ENCODE measurements around the gene AUNIP.

AUNIP gene

GRCh38 chr1:25804244-25804963 lies 54.9 kb downstream of the AUNIP start:
- H3K4me1 ChIP-seq (ENCODE audit: control insufficient read depth, insufficient read depth, low read length) = peaks cover 50% of the 10 kb centered on the region
- H3K9me3 ChIP-seq (ENCODE audit: control insufficient read depth, low read length) = no peaks in the 10 kb centered on the region
- no peak overlapping the region for H3K4me3 ChIP-seq (ENCODE audit: low read length)
- DNase-seq (ENCODE audit: low read depth) = no peak
- peak overlapping the region; percentile 10 for H3K9ac ChIP-seq (ENCODE audit: low read length)
- peaks cover 15% of the 10 kb centered on the region for H3K36me3 ChIP-seq (ENCODE audit: control insufficient read depth, insufficient read depth, low read length, severe bottlenecking)
- no peaks in the 10 kb centered on the region for H3K27me3 ChIP-seq (replicated peaks; ENCODE audit: control insufficient read depth, insufficient read depth, low read length)

DNA sequence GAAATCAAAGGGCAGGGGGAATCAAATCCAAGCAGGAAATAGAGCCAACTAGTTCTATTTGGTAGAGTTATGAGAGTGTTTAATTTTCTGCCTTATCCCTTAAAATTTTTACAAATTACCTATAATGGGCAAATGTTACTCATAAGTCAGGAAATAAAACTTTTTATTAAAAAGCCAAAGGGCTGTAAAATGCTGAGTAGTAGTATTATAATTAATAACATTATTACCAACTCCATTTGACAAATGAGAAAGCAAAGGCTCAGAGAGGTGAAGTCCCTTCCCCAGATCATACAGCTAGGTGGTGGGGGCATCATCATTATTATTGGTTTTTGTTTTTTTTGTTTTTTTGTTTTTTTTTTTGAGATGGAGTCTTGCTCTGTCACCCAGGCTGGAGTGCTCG lies 55.9 kb downstream of the AUNIP start:
- Histone ChIP-seq H3K9me3 (ENCODE audit: control insufficient read depth, low read length) (no peaks in the 10 kb centered on the region), H3K4me1 (ENCODE audit: control insufficient read depth, insufficient read depth, low read length) (peaks cover 50% of the 10 kb centered on the region), H3K4me3 (ENCODE audit: low read length) (no peak overlapping the region), H3K36me3 (ENCODE audit: control insufficient read depth, insufficient read depth, low read length, severe bottlenecking) (peaks cover 4% of the 10 kb centered on the region), H3K27me3 (replicated peaks; ENCODE audit: control insufficient read depth, insufficient read depth, low read length) (no peaks in the 10 kb centered on the region), H3K9ac (ENCODE audit: low read length) (no peak overlapping the region)
- no peak for DNase-seq (ENCODE audit: low read depth)

GRCh38 chr1:25802915-25803314 lies 56.3 kb downstream of the AUNIP start:
- no peak overlapping the region for H3K4me3 ChIP-seq (ENCODE audit: low read length)
- no peaks in the 10 kb centered on the region for H3K9me3 ChIP-seq (ENCODE audit: control insufficient read depth, low read length)
- H3K9ac ChIP-seq (ENCODE audit: low read length) = no peak overlapping the region
- DNase-seq (ENCODE audit: low read depth) = no peak
- H3K27me3 ChIP-seq (replicated peaks; ENCODE audit: control insufficient read depth, insufficient read depth, low read length) = no peaks in the 10 kb centered on the region
- peaks cover 50% of the 10 kb centered on the region for H3K4me1 ChIP-seq (ENCODE audit: control insufficient read depth, insufficient read depth, low read length)
- H3K36me3 ChIP-seq (ENCODE audit: control insufficient read depth, insufficient read depth, low read length, severe bottlenecking) = peaks cover 4% of the 10 kb centered on the region

- no peaks in the 10 kb centered on the region for H3K9me3 ChIP-seq (ENCODE audit: control insufficient read depth, low read length)
- H3K27me3 ChIP-seq (replicated peaks; ENCODE audit: control insufficient read depth, insufficient read depth, low read length) = no peaks in the 10 kb centered on the region
- H3K9ac ChIP-seq (ENCODE audit: low read length) = peak overlapping the region; percentile 87
- peak; percentile 24 for DNase-seq (ENCODE audit: low read depth)
- H3K4me3 ChIP-seq (ENCODE audit: low read length) = peak overlapping the region; percentile 88
- peaks cover 35% of the 10 kb centered on the region for H3K4me1 ChIP-seq (ENCODE audit: control insufficient read depth, insufficient read depth, low read length)
- no peaks in the 10 kb centered on the region for H3K36me3 ChIP-seq (ENCODE audit: control insufficient read depth, insufficient read depth, low read length, severe bottlenecking)
Observed at GRCh38 chr1:25800703-25801377, 58.4 kb downstream of the AUNIP start.

DNA sequence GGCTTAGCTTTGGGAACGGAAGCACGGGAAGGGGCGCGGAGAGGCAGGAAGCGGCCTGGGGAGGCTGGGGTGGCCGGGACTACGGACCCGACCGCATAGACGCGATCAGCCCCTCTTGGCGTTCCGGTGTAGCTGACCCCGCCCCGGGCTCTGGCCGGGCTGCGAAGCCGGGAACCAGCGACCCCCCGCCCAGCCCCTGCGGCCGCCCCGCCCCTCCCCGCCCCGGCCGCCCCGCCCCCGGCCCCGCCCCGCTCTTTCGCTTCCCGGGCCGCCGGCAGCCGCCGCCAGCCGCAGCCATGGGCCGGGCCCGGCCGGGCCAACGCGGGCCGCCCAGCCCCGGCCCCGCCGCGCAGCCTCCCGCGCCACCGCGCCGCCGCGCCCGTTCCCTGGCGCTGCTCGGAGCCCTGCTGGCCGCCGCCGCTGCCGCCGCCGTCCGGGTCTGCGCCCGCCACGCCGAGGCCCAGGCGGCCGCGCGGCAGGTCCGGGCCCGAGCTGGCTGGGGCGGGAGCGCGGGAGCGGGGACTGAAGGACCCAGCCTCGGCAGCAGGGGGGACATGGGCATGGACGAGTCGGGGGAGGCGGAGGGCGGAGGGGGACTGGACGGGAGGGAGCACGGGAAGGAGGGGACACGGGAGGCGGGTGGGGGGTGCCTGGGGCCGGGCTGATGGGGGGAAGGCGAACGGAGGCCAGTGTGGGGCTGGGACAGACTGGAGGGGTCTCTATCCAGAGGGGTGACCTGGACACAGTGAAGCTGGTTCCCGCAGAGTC lies 59.1 kb downstream of the AUNIP start, which contains the start of gene SELENON:
Gene SELENON, plus strand, starts transcription at position 259 of the 768 bp plus-strand sequence. Its CDS starts 38 bp downstream, at position 297.
- Histone ChIP-seq H3K9ac (ENCODE audit: low read length) (peak within 1 kb of the TSS; percentile 87), H3K27me3 (replicated peaks; ENCODE audit: control insufficient read depth, insufficient read depth, low read length) (no peaks in the 10 kb centered on the region), H3K4me3 (ENCODE audit: low read length) (peak within 1 kb of the TSS; percentile 88), H3K4me1 (ENCODE audit: control insufficient read depth, insufficient read depth, low read length) (peaks cover 28% of the 10 kb centered on the region), H3K36me3 (ENCODE audit: control insufficient read depth, insufficient read depth, low read length, severe bottlenecking) (no peaks in the 10 kb centered on the region), H3K9me3 (ENCODE audit: control insufficient read depth, low read length) (no peaks in the 10 kb centered on the region)
- peak; percentile 75 for DNase-seq (ENCODE audit: low read depth)

DNA sequence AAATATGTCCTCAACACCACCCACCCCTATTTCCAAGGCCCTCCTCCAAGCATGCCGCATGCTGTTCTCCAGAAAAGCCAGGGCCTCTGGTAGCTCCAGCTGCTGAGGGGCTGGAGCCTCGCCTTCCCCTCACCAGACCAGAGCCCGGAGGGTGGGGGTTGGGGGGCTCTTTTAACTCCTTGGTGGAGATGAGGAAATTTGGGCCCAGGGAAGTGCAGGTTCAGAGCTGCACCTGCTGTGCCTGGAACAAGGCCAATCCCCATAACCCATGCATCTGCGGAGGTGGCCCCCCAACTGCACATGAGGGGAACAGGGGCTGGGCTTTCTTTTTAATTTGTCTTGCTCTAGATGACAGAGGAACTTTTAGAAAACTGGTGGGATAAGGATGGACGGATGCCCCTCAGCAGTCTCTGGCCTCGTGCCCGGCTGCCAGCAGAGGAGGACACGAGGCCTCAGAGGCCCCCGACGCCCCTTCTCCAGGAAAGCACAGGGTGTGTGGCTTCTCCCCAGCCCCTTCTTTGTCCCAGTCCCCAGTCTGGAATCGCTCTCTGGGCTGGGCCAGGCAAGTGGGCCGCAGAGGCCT lies 59.8 kb downstream of the AUNIP start:
- H3K36me3 ChIP-seq (ENCODE audit: control insufficient read depth, insufficient read depth, low read length, severe bottlenecking) = no peaks in the 10 kb centered on the region
- H3K4me3 ChIP-seq (ENCODE audit: low read length) = peak overlapping the region; percentile 78
- H3K27me3 ChIP-seq (replicated peaks; ENCODE audit: control insufficient read depth, insufficient read depth, low read length) = no peaks in the 10 kb centered on the region
- no peaks in the 10 kb centered on the region for H3K9me3 ChIP-seq (ENCODE audit: control insufficient read depth, low read length)
- H3K4me1 ChIP-seq (ENCODE audit: control insufficient read depth, insufficient read depth, low read length) = peaks cover 25% of the 10 kb centered on the region
- peak overlapping the region; percentile 85 for H3K9ac ChIP-seq (ENCODE audit: low read length)
- no peak for DNase-seq (ENCODE audit: low read depth)

DNA sequence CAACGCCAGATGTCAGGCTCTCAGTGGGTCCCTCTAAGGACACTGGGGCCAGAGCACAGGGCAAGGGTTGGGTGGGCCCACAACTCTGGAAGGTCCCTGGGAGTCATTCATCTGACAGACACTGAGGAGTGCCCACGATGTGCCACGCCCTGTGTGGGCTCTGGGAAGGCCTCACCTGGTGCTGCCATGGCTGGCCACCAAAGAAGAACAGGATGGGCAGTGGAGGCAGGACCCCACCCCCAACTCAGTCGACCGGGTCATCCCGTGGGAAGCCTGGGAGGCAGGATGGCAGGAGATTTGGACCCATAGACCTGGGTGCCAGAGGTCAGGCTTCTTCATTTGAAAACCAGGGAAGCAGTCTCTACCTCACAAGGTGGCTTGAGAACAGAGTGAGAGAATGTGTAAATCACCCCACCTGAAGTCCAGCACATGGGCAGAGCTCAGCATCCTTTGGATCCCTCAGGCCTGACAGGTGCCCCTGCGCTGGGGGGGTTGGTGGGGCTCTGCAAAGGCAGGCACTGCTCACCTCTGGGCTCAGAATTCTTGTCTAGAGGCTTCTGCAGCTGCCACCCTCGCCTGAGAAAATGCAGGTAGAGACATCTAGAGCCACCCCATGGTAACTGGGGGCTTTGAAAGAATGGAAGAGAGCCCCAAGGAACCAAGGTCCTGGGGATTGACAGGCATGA lies 60.4 kb downstream of the AUNIP start:
- DNase-seq (ENCODE audit: low read depth) = no peak
- no peak overlapping the region for H3K9ac ChIP-seq (ENCODE audit: low read length)
- H3K9me3 ChIP-seq (ENCODE audit: control insufficient read depth, low read length) = no peaks in the 10 kb centered on the region

DNA sequence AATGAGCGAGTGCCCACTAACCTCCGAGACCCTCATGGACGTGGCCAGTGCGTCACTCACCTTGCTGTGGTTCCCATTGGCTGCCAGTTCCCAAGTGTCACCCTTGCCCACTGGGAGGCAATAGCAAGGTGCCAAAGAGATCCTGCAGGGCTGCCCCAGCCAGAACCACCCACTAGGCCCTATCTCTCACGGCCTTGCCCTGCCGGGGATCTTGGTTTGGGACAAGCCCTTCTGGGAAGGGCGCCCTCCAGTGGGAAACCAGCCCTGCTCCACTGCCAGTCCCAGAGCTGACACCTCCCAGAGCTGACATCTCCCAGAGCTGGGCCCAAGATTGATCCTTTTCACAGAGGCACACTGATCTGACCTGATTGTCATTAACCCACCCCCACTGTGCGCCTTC lies 61.3 kb downstream of the AUNIP start:
- Histone ChIP-seq H3K9ac (ENCODE audit: low read length) (no peak overlapping the region), H3K9me3 (ENCODE audit: control insufficient read depth, low read length) (no peaks in the 10 kb centered on the region), H3K27me3 (replicated peaks; ENCODE audit: control insufficient read depth, insufficient read depth, low read length) (no peaks in the 10 kb centered on the region), H3K4me3 (ENCODE audit: low read length) (no peak overlapping the region), H3K36me3 (ENCODE audit: control insufficient read depth, insufficient read depth, low read length, severe bottlenecking) (no peaks in the 10 kb centered on the region), H3K4me1 (ENCODE audit: control insufficient read depth, insufficient read depth, low read length) (peaks cover 24% of the 10 kb centered on the region)
- DNase-seq (ENCODE audit: low read depth) = no peak

More for the DNA sequence above, 60.4 kb downstream of the AUNIP start:
- Histone ChIP-seq H3K4me1 (ENCODE audit: control insufficient read depth, insufficient read depth, low read length) (peaks cover 26% of the 10 kb centered on the region), H3K27me3 (replicated peaks; ENCODE audit: control insufficient read depth, insufficient read depth, low read length) (no peaks in the 10 kb centered on the region), H3K36me3 (ENCODE audit: control insufficient read depth, insufficient read depth, low read length, severe bottlenecking) (no peaks in the 10 kb centered on the region), H3K4me3 (ENCODE audit: low read length) (no peak overlapping the region)

- H3K27me3 ChIP-seq (replicated peaks; ENCODE audit: control insufficient read depth, insufficient read depth, low read length) = no peaks in the 10 kb centered on the region
- H3K36me3 ChIP-seq (ENCODE audit: control insufficient read depth, insufficient read depth, low read length, severe bottlenecking) = no peaks in the 10 kb centered on the region
- peak; percentile 91 for DNase-seq (ENCODE audit: low read depth)
- H3K9ac ChIP-seq (ENCODE audit: low read length) = no peak overlapping the region
- no peak overlapping the region for H3K4me3 ChIP-seq (ENCODE audit: low read length)
- peaks cover 21% of the 10 kb centered on the region for H3K4me1 ChIP-seq (ENCODE audit: control insufficient read depth, insufficient read depth, low read length)
- H3K9me3 ChIP-seq (ENCODE audit: control insufficient read depth, low read length) = no peaks in the 10 kb centered on the region
Observed at GRCh38 chr1:25796811-25797458, 62.3 kb downstream of the AUNIP start.

- H3K36me3 ChIP-seq (ENCODE audit: control insufficient read depth, insufficient read depth, low read length, severe bottlenecking) = no peaks in the 10 kb centered on the region
- no peaks in the 10 kb centered on the region for H3K9me3 ChIP-seq (ENCODE audit: control insufficient read depth, low read length)
- H3K4me3 ChIP-seq (ENCODE audit: low read length) = no peak overlapping the region
- H3K4me1 ChIP-seq (ENCODE audit: control insufficient read depth, insufficient read depth, low read length) = peaks cover 20% of the 10 kb centered on the region
- H3K27me3 ChIP-seq (replicated peaks; ENCODE audit: control insufficient read depth, insufficient read depth, low read length) = no peaks in the 10 kb centered on the region
- H3K9ac ChIP-seq (ENCODE audit: low read length) = no peak overlapping the region
- DNase-seq (ENCODE audit: low read depth) = no peak
Observed at GRCh38 chr1:25795946-25796810, 63.1 kb downstream of the AUNIP start.
